ENCODE measurements around the gene ADAP1.

ADAP1 gene

GRCh38 chr7:919924-920341 is 34.5 kb downstream of the ADAP1 start:
- DNase-seq: no peak

DNA sequence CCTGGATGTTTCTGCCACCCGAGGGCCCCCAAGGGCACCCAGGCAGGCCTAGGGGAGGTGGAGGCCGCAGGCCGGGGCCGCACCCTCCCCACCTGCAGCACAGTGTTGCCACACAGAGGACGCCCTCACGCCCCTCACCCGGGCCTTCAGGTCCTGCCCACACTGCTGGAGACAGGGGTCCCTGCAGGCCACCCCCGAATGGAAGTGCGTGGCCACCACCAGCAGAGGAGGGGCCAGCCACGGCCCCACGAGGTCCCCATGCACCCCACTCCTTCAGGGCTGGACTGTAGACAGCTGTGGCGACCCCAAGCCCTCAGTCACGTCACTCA is 35.4 kb downstream of the ADAP1 start:
- no peak for DNase-seq

DNA sequence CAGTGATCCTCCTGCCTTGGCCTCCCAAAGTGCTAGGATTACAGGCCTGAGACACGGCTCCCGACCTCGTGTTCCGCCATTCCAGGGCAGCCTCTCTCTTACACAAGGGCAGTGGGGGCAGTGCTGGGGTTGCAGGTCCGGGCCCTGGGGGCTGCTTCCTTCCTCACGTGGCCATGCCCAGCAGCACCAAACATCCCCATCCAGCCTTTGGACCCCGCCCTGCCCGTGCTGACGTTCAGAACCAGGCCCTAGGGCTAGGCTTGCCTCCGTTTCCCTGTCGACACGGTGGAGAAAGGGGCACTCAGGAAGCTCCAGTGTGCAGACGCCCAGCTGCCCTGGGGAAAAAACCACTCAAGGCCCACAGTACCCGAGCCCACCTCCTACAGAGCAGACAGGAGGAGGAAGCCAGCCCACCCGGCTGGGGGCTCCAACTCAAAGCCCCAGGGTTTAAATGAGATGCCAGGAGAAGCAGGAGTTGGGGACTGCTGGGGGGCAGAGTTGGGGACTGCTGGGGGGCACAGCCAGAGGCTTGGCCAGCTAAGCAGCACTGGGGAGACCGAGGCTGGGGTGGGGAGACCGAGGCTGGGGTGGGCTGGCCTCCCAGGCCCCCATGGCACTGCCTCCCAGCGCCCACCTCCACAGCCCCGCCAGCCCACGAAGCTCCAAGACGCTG is 35.9 kb downstream of the ADAP1 start:
- no peak for DNase-seq

- no peak for DNase-seq
These were observed 36.4 kb downstream of the ADAP1 start for GRCh38 chr7:918118-918425.

DNA sequence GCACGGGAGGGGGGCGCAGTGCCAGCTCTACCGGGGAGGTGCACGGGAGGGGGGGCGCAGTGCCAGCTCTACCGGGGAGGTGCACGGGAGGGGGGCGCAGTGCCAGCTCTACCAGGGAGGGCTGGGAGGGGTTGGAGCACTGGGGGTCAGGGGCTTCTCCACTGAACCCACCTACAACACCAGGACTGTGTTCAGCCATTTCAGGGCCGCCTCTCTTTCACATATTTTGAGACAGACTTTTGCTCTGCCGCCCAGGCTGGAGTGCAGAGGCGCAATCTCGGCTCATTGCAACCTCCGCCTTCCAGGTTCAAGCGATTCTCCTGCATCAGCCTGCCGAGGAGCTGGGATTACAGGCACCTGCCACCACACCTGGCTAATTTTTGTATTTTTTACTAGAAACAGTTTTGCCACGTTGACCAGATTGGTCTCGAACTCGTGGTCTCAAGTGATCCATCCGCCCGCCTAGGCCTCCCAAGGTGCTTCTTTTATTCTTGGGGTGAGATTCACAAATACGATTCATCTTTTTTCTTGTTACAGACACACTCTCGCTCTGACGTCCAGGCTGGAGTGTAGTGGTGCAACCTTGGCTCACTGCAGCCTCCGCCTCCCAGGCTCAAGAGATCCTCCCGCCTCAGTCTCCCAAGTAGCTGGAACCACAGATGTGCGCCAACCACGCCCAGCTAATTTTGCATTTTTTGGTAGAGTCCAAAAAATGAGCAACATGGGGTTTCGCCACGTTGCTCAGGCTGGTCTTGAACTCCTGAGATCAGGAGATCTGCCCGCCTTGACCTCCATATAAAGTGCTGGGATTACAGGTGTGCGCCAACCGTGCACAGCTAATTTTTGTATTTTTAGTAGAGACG is 37.0 kb downstream of the ADAP1 start:
- DNase-seq: no peak

DNA sequence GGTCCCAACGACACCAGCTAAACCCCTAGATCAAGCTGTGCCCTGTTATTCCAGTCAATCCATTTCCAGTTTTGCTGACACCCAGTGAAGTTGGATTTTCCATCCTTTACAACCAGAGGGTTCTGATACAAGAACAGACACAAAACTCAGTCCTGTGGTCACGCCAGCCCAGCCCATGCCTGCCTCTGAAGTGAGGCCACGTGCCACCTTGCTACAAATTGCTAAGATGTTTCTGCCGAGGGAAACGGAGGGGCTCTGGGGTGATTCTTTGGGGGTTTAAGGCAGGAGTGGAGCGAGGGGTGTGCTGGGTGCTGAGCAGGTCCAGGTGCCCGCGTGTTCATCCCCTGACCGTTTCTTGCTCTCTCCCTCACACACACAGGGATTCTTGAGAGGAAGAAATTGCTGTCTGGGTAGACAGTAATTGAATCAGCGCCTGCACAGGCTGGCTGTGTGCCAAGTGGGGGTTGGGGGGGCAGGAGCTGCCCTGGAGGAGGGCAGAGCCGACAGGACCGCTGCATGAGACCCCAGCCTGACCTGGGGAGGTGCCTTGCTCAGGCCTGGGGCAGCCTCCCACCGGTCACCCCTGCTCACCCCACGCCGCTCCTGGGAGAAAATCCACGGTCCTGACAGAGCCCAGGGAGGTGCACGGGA is 38.1 kb downstream of the ADAP1 start:
- peak; percentile 59 for DNase-seq

DNA sequence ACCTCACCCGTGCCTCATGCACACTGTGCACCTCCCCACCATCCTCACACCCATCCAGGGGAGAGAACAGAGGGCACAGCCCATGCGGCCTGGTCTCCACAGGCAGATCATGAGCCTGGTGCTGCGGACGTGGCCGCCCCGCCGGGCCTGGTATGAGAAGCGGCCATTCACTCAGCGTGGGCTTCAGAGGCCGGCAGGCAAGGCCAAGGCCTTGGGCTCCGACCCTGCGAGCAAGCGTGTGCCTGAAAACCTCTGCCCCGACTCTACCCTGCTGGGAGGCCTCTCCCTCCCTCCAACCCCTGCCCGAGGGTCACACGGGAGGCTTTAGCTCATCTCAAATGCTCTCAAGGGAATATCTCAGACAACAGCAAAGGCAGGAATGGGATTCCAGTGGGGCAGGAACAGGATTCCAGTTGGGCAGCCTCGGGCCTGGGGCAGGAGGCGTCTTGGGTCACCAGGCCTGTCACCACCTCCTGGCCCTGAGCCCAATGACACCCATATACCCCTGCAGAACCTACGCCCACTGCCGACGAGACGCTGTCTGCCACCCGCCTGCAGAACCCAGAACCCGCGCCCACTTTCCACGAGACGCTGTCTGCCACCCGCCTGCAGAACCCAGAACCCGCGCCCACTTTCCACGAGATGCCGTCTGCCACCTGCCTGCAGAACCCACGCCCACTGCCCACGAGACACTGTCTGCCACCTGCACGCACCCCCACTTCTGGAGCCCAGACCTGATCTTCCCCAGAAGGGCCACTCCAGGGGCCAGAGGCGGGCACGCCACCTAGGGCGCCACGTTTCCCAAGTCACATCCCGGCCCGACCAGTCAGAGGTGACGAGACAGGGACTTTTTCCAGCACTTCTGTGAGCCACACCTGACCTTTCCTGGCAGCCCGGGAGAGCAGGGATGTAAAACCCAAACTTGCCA is 38.9 kb downstream of the ADAP1 start:
- DNase-seq: no peak

- DNase-seq: no peak
These were observed 39.8 kb downstream of the ADAP1 start for GRCh38 chr7:914521-915194.

DNA sequence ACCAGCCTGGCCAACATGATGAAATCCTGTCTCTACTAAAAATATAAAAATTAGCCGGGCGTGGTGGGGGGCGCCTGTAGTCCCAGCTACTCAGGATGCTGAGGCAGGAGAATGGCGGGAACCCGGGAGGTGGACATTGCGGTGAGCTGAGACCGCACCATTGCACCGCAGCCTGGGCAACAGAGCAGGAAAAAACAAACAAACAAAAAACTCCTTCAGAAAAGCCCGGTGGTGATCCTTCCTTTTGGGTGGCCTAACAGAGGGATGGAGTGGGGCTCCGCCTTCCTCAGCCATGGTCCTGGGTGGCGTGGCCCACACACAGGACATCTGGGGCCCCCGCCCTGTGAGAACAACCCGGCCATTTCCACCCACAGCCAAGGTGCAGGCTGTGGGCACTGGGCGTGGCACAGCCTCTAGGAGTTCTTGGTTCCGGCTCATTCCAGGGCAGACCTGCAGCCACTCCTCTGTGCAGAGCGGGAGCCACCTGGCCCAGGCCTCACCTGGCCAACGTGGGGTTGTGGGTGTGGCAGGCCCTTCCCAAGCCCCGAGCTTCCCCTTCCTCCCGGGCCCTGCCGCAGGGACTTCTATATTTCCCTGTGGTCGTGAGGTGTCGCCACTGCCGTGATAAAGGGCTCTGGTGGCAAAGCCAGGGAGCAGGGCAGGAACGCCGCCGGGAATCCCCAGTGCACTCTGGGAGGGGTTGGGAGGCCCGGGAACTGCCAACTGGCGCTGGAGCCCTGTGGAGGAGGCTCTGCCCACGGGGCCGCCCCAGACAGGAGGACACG is 40.6 kb downstream of the ADAP1 start:
- no peak for DNase-seq

DNA sequence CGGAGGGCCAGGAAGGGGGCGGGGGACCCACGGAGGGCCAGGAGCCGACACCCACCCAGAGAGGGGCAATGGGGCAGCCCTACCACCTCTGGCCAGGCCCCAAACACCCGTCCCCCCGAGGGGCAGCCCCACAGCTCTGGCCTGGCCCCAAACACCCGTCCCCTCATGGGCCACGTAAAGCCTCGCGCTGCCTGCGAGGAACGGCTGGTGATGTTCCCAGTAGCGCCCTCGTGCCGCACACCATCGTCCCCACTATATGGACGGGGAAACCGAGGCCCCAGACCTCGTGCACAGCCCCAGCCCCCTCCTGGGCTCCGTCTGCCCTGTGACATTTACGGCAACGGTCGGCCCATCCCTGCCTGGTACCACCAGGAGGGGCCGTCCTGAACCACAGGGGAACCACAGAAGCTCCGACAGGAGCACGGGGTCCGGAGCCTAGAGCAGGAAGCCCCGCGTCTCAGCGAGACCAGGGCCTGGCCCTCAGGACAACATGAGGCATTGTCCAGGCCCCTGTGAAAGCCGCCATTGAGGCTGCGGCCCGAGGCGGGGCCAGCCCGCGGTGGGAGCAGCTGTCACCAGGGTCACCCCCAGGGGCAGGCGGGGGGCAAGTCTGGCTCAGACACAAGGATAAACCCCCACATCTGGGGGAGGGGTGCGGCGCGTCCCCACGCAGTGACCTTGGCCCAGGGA is 42.5 kb downstream of the ADAP1 start:
- DNase-seq: no peak

DNA sequence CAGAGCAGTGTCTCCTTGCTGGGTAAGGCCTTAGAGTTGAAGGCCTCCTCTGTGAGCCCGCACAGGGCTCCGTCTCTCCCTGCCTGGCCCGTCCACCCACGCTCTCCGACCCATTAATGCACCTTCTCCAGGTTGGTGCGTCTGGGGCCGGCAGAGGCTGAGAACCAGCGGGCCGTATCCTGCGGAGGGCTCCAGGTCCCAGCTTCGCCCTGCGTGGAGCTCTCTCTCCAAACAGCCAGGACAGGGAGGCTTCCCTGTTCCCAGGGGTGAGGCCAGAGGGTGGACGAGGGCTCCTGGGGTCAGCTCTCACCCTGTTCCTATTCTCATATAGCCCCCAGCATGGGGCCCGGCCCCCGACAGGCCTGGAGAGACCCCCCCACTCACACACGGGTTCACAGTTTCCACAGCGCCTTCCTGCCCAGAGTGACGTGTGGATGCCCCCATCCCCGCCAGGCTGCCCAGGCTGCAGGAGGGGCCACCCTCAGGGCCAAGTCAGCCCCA is 43.5 kb downstream of the ADAP1 start:
- DNase-seq: no peak

DNA sequence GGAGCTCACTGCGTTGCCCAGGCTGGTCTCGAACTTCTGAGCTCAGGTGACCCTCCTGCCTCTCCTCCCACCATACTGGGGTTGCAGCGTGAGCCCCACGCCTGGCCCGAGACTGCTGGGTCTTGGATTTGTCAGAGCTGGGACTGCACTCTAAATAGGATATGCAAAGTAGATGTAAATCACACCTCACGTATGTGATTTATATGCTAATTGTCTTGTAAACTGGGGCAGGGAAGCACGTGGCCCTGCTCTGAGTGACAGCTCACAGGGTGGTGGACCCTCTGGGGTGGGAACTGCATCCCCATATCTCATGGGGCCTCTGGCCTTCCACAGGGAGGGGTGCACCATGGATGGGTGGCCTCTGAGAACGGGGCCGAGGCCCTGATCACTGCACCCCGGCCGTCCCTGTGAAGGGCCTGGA is 44.0 kb downstream of the ADAP1 start:
- no peak for DNase-seq

DNA sequence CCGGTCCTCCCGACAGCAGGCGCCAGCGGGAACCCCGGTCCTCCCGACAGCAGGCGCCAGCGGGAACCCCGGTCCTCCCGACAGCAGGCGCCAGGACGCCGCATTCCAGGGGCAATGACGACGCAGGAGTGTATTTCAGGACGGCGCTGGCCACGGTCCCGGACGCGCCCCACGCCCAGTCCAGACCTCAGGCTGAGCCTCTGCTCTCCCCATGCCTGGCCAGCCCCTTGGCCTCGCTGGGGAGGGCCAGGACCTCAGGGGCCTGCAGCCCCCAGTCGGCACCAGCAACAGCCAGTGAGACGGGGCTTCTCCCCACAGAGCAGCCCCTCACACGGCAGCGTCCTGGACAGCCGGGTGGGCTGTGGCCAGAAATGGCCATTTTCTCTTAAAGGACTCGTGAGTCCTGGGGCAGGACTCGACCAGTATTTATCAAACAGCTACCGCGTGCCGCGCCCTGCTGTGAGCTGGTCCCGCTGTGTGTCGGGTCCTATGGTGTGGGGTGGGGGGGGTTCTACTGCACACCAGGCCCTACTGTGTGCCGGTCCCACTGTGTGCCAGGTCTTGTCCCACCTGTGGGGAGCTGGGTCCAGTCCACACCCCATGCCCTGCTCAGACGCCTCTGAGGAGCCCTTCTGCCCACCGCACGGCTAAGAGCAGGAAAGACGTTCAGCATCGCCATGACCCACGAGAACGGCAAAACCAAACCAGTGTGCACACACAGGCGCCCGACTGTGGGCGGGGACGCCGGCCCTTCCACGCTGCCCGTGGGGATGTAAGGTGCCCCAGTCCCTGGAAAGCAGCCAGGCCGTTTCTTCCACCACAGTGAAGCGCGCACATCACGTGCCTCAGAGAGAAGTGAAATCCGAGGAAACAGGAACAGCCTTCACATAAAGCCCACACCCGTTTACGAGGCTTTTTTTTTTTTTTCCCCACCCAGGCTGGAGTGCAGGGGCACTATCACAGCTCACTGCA is 44.8 kb downstream of the ADAP1 start:
- no peak for DNase-seq

DNA sequence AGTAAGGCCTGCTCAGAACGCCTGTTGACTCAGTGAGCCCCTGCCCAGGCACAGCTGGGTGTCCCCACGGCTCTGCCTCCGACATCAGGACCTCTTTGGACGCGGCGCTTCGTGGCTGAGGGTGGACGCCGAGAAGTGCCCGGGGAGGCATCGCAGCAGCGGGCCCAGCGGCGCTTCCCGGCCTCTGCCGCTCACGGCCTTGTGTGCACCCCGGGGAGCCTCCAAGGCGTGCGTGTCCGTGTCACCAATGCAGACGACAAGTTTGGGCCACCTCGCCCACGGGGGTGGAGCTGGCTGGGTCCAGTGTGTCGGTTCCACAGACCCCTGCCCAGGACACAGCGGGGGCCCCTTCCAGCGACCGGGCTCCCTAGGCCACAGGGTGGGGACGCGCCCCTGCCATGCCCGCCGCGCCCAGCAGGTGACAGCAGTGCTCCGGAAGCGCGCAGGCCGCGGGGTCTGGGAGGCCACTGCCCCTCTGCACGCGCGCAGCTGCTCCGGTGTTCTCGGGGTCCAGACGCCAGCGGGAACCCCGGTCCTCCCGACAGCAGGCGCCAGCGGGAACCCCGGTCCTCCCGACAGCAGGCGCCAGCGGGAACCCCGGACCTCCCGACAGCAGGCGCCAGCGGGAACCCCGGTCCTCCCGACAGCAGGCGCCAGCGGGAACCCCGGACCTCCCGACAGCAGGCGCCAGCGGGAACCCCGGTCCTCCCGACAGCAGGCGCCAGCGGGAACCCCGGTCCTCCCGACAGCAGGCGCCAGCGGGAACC is 45.7 kb downstream of the ADAP1 start:
- DNase-seq: peak; percentile 84

DNA sequence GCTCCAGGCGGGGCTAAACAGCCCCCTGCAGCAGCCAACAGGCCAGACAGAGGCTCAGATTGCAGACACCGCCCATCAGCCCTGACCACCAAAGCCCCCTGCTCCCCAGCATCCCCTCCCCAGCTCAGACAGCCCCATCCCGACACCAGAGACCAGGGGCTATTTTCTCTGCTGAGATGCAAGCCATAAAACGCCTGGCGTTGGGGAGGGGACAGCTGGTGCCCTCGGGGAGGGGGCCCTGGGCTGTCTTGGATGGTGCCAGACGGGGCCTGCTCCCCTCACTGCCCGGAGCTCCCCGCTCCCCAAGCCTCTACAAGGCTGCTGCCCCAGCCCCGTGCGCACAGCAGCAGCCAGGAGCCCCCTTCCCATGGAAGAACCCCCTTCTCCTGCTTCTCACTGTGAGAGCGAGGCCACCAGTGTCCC is 46.3 kb downstream of the ADAP1 start:
- no peak for DNase-seq

DNA sequence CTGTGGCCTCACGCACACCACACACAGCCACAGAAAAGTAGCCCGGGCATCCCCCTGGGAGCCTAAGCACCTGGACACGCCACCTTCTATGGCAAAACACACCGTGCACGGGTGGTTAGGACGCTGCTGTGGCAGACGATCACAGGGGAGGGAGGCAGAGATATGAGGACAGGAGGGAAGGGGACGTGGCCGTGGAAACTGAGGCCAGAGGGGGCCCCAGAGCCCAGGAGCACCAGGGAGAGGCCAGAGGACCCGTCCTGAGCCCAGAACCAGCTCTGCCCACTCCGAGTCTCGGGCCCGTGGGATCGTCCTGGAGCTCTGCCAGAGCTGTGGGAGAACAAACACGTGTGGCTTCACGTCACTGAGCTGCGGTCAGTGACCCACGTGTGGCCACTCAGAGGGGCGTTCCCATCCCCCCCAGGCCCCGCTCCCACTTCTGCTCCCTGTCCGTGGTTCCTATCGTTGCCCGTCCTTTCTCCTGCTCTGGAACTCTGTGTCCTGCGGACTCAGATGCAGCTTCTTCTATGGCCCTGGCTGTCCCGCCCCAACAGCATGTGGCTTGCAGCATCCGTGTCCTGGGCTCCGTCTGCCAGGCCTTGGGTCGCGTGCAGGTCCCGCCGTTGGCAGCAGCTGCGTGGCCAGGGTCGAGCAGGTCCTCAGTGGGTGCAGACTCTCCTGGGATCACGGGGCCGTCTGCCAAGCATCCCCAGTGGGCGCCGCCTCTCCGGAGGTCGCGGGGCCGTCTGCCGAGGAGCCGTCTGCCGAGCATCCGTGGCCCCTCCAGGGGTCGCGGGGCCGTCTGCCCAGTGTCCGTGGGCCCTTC is 47.1 kb downstream of the ADAP1 start:
- DNase-seq: no peak

- DNase-seq: no peak
These were observed 47.7 kb downstream of the ADAP1 start for GRCh38 chr7:906776-907157.

- DNase-seq: no peak
These were observed 49.6 kb downstream of the ADAP1 start for GRCh38 chr7:904847-905246.

Measured in retina (tissue), 1 donor.